Endothelial cell of umbilical vein (primary cell): ENCODE measurements around the gene QSOX2.

Experiments used
- POLR2AphosphoS5 ChIP-seq: IDR thresholded peaks from 2 replicates; pipeline ENCODE4 v1.6.1; 2012; ENCODE audit warnings: low read depth, mild to moderate bottlenecking, control low read depth, low read length, moderate library complexity; ENCODE audit not compliant: insufficient read depth
- TF ChIP-seq, protein P1 (sequence below), 2 donors: IDR thresholded peaks; 1 replicate in 1 of 2; 2 replicates in 1 of 2; pipeline ENCODE4 v1.5.1; 2011; ENCODE audit warnings: low read length in 2 of 2, mild to moderate bottlenecking in 2 of 2, moderate library complexity in 2 of 2, control low read depth in 1 of 2, inconsistent platforms in 1 of 2, low read depth in 1 of 2; ENCODE audit not compliant: insufficient read depth in 1 of 2; ENCODE audit errors: extremely low read depth in 1 of 2

DNA sequence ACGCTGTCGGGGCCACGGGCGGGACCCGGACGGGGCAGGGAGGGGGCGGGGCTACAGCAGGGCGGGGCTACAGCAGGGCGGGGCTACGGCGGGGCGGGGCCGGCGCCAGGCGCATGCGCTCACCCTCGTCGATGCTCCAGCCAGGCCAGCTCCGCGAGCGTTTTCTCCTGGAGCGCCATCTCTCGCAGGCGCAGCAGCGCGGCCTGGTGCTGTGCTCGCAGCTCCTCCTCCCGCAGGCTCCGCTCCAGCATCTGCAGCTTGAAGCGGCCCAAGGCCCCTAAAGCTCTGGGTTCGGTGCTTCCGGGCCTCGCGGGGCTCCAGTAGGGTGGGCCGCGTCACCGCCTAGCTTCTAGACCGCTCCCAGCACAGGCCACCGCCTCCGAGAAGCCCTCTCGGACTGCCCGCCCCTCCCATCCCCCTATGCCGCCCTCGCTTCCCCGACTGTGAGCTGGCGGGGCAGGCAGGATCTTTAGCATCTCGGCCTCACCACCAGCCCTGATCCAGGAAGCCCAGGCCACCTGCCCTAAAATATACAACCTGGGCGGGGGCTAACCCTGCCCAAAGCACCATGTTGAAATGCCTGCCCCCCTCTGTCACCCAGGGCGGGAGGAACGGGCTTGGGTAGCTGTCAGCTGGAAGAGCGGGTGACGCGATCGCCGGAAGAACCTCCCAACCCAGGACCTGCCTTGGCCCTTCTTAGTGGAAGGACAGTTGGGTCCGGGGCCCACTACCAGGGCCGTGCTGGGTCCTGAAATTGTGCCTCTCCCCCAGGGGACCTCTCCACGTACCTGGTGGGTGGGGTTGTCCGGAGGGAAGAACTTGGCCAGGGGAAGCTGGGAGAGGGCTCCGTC lies 21.9 kb upstream of the QSOX2 start:
- TF ChIP-seq POLR2AphosphoS5, result peak; percentile 70
- TF ChIP-seq, protein P1, sequence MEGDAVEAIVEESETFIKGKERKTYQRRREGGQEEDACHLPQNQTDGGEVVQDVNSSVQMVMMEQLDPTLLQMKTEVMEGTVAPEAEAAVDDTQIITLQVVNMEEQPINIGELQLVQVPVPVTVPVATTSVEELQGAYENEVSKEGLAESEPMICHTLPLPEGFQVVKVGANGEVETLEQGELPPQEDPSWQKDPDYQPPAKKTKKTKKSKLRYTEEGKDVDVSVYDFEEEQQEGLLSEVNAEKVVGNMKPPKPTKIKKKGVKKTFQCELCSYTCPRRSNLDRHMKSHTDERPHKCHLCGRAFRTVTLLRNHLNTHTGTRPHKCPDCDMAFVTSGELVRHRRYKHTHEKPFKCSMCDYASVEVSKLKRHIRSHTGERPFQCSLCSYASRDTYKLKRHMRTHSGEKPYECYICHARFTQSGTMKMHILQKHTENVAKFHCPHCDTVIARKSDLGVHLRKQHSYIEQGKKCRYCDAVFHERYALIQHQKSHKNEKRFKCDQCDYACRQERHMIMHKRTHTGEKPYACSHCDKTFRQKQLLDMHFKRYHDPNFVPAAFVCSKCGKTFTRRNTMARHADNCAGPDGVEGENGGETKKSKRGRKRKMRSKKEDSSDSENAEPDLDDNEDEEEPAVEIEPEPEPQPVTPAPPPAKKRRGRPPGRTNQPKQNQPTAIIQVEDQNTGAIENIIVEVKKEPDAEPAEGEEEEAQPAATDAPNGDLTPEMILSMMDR (IDR thresholded peaks at IDR 0.05; ENCODE audit: extremely low read depth in 1 of 2, insufficient read depth in 1 of 2, low read depth in 1 of 2, low read length in 2 of 2), result peak in 1 of 2 donors; percentile 32
